ENCODE measurements around the gene TFAP2E. TPM values are rescaled to one million over a fixed set of nuclear protein-coding genes. Genes with fewer than 3 reads are reported as not detected.
A peak's percentile ranks its signal among the peaks of the same experiment; 100 is the strongest.

Gene TFAP2E
- total RNA-seq, 2 donors from 2014 or later, result 1.2 to 1.9 TPM

DNA sequence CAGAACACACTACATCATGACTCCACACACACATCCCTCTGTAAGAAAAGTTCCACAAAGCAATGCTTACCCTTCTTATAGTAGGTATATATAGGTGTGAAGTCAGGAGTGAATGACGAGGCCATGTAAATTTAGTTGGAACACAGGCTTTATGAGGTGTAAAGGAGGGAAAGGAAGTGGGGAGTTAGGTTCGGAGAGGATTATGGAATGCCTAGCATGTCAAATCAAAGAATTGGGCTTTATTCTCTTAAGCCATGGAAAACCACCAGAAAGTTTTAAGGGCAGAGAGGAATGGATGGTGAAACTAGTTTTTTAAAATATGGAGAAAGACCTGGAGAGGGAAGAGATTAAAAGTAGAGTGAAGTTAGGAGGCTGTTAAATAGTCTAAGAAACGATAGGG is 26.3 kb downstream of the TFAP2E start:
- DNase-seq (no peak), ATAC-seq (replicated peaks in 1 of 2) (no peak)
- H3K9me3 Mint-ChIP-seq, result no peaks in the 10 kb centered on the region
- no peaks in the 10 kb centered on the region for H3K4me1 Mint-ChIP-seq (ENCODE audit: low read depth)
- H3K4me3 Mint-ChIP-seq, result no peak overlapping the region
- no peaks in the 10 kb centered on the region for H3K27me3 Mint-ChIP-seq (ENCODE audit: low read depth)
- peaks cover 8 to 13% of the 10 kb centered on the region in 2 donors for H3K36me3 Mint-ChIP-seq (ENCODE audit: insufficient read depth in 2 of 2)
- peak overlapping the region; percentile 20 for H3K27ac Mint-ChIP-seq

GRCh38 chr1:35600593-35600992 is 27.5 kb downstream of the TFAP2E start:
- Mint-ChIP-seq H3K36me3 (ENCODE audit: insufficient read depth in 2 of 2) (peaks cover 8 to 13% of the 10 kb centered on the region in 2 donors), H3K4me3 (no peak overlapping the region), H3K27ac (no peak overlapping the region), H3K4me1 (ENCODE audit: low read depth) (no peaks in the 10 kb centered on the region), H3K9me3 (no peaks in the 10 kb centered on the region), H3K27me3 (ENCODE audit: low read depth) (no peaks in the 10 kb centered on the region)
- ATAC-seq (replicated peaks in 1 of 2), result no peak
- no peak for DNase-seq

- H3K9me3 Mint-ChIP-seq, result no peaks in the 10 kb centered on the region
- H3K27me3 Mint-ChIP-seq (ENCODE audit: low read depth), result no peaks in the 10 kb centered on the region
- H3K4me3 Mint-ChIP-seq, result no peak overlapping the region
- DNase-seq (no peak), ATAC-seq (replicated peaks in 1 of 2) (no peak)
- no peak overlapping the region for H3K27ac Mint-ChIP-seq
- peaks cover 9 to 26% of the 10 kb centered on the region in 2 donors for H3K36me3 Mint-ChIP-seq (ENCODE audit: insufficient read depth in 2 of 2)
- peaks cover 6% of the 10 kb centered on the region for H3K4me1 Mint-ChIP-seq (ENCODE audit: low read depth)
Measured at GRCh38 chr1:35603468-35603867, 30.4 kb downstream of the TFAP2E start.

GRCh38 chr1:35603941-35604340 is 30.8 kb downstream of the TFAP2E start:
- H3K27ac Mint-ChIP-seq, result no peak overlapping the region
- H3K27me3 Mint-ChIP-seq (ENCODE audit: low read depth), result no peaks in the 10 kb centered on the region
- H3K4me3 Mint-ChIP-seq, result no peak overlapping the region
- ATAC-seq (replicated peaks in 1 of 2), result no peak
- DNase-seq, result no peak
- H3K4me1 Mint-ChIP-seq (ENCODE audit: low read depth), result peaks cover 6% of the 10 kb centered on the region
- H3K9me3 Mint-ChIP-seq, result no peaks in the 10 kb centered on the region
- H3K36me3 Mint-ChIP-seq (ENCODE audit: insufficient read depth in 2 of 2), result peaks cover 9 to 30% of the 10 kb centered on the region in 2 donors

GRCh38 chr1:35605071-35605866 is 32.2 kb downstream of the TFAP2E start:
- ATAC-seq (replicated peaks in 1 of 2), result no peak
- H3K27ac Mint-ChIP-seq, result no peak overlapping the region
- no peaks in the 10 kb centered on the region for H3K27me3 Mint-ChIP-seq (ENCODE audit: low read depth)
- no peak overlapping the region for H3K4me3 Mint-ChIP-seq
- H3K9me3 Mint-ChIP-seq, result no peaks in the 10 kb centered on the region
- no peak for DNase-seq
- H3K36me3 Mint-ChIP-seq (ENCODE audit: insufficient read depth in 2 of 2), result peaks cover 7 to 27% of the 10 kb centered on the region in 2 donors
- peaks cover 6% of the 10 kb centered on the region for H3K4me1 Mint-ChIP-seq (ENCODE audit: low read depth)

DNA sequence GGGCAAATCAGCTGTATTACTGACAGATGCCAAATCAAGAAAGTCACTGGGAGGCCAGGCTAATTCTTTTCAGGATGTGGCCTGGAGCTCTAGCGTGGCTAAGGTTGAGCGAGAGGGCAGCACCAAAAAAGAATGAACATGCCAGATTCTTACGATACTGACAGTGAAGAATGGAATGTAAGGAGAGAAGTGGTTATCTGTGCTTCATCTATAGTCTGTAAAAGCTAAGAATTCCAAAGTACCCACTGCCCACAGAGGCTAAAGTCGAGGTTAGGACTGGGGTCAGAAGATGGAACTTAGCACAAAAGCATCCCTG is 32.7 kb downstream of the TFAP2E start:
- DNase-seq (no peak), ATAC-seq (replicated peaks in 1 of 2) (no peak)
- no peak overlapping the region for H3K4me3 Mint-ChIP-seq
- peaks cover 6 to 27% of the 10 kb centered on the region in 2 donors for H3K36me3 Mint-ChIP-seq (ENCODE audit: insufficient read depth in 2 of 2)
- H3K9me3 Mint-ChIP-seq, result no peaks in the 10 kb centered on the region
- H3K27me3 Mint-ChIP-seq (ENCODE audit: low read depth), result no peaks in the 10 kb centered on the region
- H3K27ac Mint-ChIP-seq, result no peak overlapping the region
- peaks cover 6% of the 10 kb centered on the region for H3K4me1 Mint-ChIP-seq (ENCODE audit: low read depth)

DNA sequence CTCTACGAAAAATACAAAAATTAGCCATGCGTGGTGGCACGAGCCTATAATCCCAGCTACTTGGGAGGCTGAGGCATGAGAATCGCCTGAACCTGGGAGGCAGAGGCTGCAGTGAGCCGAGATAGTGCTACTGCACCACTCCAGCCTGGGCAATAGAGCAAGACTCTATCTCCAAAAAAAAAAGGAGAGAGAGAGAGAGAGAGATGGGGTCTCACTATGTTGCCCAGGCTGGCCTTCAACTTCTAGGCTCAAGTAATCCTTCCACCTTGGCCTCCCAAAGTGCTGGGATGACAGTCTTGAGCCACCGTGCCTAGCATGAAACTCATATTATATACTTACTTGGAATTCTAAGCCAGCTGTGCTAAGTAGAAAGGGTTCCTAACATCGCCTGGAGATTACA is 38.5 kb downstream of the TFAP2E start:
- DNase-seq, result no peak
- Mint-ChIP-seq H3K4me1 (ENCODE audit: low read depth) (peaks cover 13% of the 10 kb centered on the region), H3K36me3 (ENCODE audit: insufficient read depth in 2 of 2) (peaks cover under 1 to 19% of the 10 kb centered on the region in 2 donors), H3K27me3 (ENCODE audit: low read depth) (no peaks in the 10 kb centered on the region), H3K4me3 (no peak overlapping the region), H3K27ac (no peak overlapping the region), H3K9me3 (no peaks in the 10 kb centered on the region)
- ATAC-seq (replicated peaks in 1 of 2), result no peak

- Mint-ChIP-seq H3K4me3 (no peak overlapping the region), H3K27me3 (ENCODE audit: low read depth) (no peaks in the 10 kb centered on the region), H3K36me3 (ENCODE audit: insufficient read depth in 2 of 2) (peaks cover 1 to 10% of the 10 kb centered on the region in 2 donors), H3K4me1 (ENCODE audit: low read depth) (peaks cover 10% of the 10 kb centered on the region), H3K9me3 (no peaks in the 10 kb centered on the region), H3K27ac (no peak overlapping the region)
- no peak for DNase-seq
- no peak for ATAC-seq (replicated peaks in 1 of 2)
Measured at GRCh38 chr1:35615440-35615839, 42.3 kb downstream of the TFAP2E start.

GRCh38 chr1:35619237-35620121 is 46.4 kb downstream of the TFAP2E start:
- H3K9me3 Mint-ChIP-seq, result no peaks in the 10 kb centered on the region
- DNase-seq (no peak), ATAC-seq (replicated peaks in 1 of 2) (no peak)
- no peak overlapping the region for H3K27ac Mint-ChIP-seq
- H3K36me3 Mint-ChIP-seq (ENCODE audit: insufficient read depth in 2 of 2), result peaks cover 4 to 14% of the 10 kb centered on the region in 2 donors
- no peak overlapping the region for H3K4me3 Mint-ChIP-seq
- H3K4me1 Mint-ChIP-seq (ENCODE audit: low read depth), result peaks cover 10% of the 10 kb centered on the region
- H3K27me3 Mint-ChIP-seq (ENCODE audit: low read depth), result no peaks in the 10 kb centered on the region

- Mint-ChIP-seq H3K27ac (no peak overlapping the region), H3K27me3 (ENCODE audit: low read depth) (no peaks in the 10 kb centered on the region), H3K4me1 (ENCODE audit: low read depth) (peaks cover 3% of the 10 kb centered on the region), H3K9me3 (no peaks in the 10 kb centered on the region), H3K4me3 (no peak overlapping the region), H3K36me3 (ENCODE audit: insufficient read depth in 2 of 2) (peaks cover 4 to 13% of the 10 kb centered on the region in 2 donors)
- ATAC-seq (replicated peaks in 1 of 2) (no peak), DNase-seq (no peak)
Measured at GRCh38 chr1:35622510-35623178, 49.5 kb downstream of the TFAP2E start.

- DNase-seq, result no peak
- Mint-ChIP-seq H3K4me3 (no peak overlapping the region), H3K27me3 (ENCODE audit: low read depth) (no peaks in the 10 kb centered on the region), H3K4me1 (ENCODE audit: low read depth) (peaks cover 3% of the 10 kb centered on the region), H3K36me3 (ENCODE audit: insufficient read depth in 2 of 2) (peaks cover 4 to 12% of the 10 kb centered on the region in 2 donors), H3K9me3 (no peaks in the 10 kb centered on the region), H3K27ac (no peak overlapping the region)
- ATAC-seq (replicated peaks in 1 of 2), result no peak
Measured at GRCh38 chr1:35623832-35624231, 50.7 kb downstream of the TFAP2E start.

DNA sequence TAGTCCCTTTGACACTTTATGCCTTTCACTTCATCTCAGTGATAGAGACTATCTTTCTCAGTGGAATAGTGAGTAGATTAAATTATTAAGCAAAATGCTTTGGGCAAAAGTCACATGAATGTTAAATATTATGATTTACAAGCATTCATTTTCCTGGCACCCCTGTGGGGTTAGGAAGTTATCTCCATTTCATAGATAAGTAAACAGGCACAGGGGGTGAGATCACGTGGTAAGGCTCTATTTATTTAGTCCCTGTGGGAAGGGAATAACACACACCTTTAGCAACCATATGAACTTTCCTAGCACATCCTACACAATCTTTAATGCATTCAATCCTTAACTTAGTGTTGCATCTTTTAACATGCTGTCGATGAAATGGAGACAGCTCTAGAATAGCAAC is 55.9 kb downstream of the TFAP2E start:
- no peaks in the 10 kb centered on the region for H3K9me3 Mint-ChIP-seq
- ATAC-seq (replicated peaks in 1 of 2), result no peak
- DNase-seq, result no peak
- H3K36me3 Mint-ChIP-seq (ENCODE audit: insufficient read depth in 2 of 2), result peaks cover 13 to 23% of the 10 kb centered on the region in 2 donors
- peak overlapping the region; percentile 2 for H3K27ac Mint-ChIP-seq
- no peaks in the 10 kb centered on the region for H3K27me3 Mint-ChIP-seq (ENCODE audit: low read depth)
- H3K4me1 Mint-ChIP-seq (ENCODE audit: low read depth), result no peaks in the 10 kb centered on the region
- no peak overlapping the region for H3K4me3 Mint-ChIP-seq

- Mint-ChIP-seq H3K27ac (no peak overlapping the region), H3K27me3 (ENCODE audit: low read depth) (no peaks in the 10 kb centered on the region), H3K9me3 (no peaks in the 10 kb centered on the region), H3K4me1 (ENCODE audit: low read depth) (no peaks in the 10 kb centered on the region), H3K4me3 (no peak overlapping the region), H3K36me3 (ENCODE audit: insufficient read depth in 2 of 2) (peaks cover 13 to 24% of the 10 kb centered on the region in 2 donors)
- no peak for ATAC-seq (replicated peaks in 1 of 2)
- no peak for DNase-seq
Measured at GRCh38 chr1:35631396-35631795, 58.3 kb downstream of the TFAP2E start.
